Measurements from ENCODE around the gene EPS8L2.

Gene EPS8L2

GRCh38 chr11:725624-726202, 19.7 kb downstream of the EPS8L2 start:
- no peaks in the 10 kb centered on the region for H3K36me3 ChIP-seq (replicated peaks; ENCODE audit: low read depth, low read length)
- TF ChIP-seq, protein P1, sequence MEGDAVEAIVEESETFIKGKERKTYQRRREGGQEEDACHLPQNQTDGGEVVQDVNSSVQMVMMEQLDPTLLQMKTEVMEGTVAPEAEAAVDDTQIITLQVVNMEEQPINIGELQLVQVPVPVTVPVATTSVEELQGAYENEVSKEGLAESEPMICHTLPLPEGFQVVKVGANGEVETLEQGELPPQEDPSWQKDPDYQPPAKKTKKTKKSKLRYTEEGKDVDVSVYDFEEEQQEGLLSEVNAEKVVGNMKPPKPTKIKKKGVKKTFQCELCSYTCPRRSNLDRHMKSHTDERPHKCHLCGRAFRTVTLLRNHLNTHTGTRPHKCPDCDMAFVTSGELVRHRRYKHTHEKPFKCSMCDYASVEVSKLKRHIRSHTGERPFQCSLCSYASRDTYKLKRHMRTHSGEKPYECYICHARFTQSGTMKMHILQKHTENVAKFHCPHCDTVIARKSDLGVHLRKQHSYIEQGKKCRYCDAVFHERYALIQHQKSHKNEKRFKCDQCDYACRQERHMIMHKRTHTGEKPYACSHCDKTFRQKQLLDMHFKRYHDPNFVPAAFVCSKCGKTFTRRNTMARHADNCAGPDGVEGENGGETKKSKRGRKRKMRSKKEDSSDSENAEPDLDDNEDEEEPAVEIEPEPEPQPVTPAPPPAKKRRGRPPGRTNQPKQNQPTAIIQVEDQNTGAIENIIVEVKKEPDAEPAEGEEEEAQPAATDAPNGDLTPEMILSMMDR (IDR thresholded peaks at IDR 0.05; ENCODE audit: low read depth, low read length), result no peak
- no peak for TF ChIP-seq EZH2phosphoT487 (IDR thresholded peaks at IDR 0.05; ENCODE audit: low read depth)
- peak overlapping the region; percentile 83 for H3K4me3 ChIP-seq (ENCODE audit: low read length)
- H3K27ac ChIP-seq (ENCODE audit: low read length), result no peak overlapping the region
- H3K79me2 ChIP-seq (ENCODE audit: low read length), result no peaks in the 10 kb centered on the region
- peak overlapping the region; percentile 88 for H3K4me2 ChIP-seq (ENCODE audit: low read length)
- H3K27me3 ChIP-seq (ENCODE audit: low read depth, low read length), result peaks cover 28% of the 10 kb centered on the region
- H3K4me1 ChIP-seq (ENCODE audit: low read length), result peaks cover 47% of the 10 kb centered on the region
- no peaks in the 10 kb centered on the region for H3K9me3 ChIP-seq (ENCODE audit: insufficient read depth, low read length)
- H2AFZ ChIP-seq (ENCODE audit: low read depth, low read length), result peak overlapping the region; percentile 68; the same call in 1 of the 2 replicates
- peak overlapping the region; percentile 59 for H3K9ac ChIP-seq (ENCODE audit: low read length)
- H4K20me1 ChIP-seq (ENCODE audit: insufficient read depth, low read length), result no peaks in the 10 kb centered on the region

- H3K9ac ChIP-seq (ENCODE audit: low read length), result peak overlapping the region; percentile 59
- peaks cover 24% of the 10 kb centered on the region for H3K27me3 ChIP-seq (ENCODE audit: low read depth, low read length)
- H3K4me3 ChIP-seq (ENCODE audit: low read length), result peak overlapping the region; percentile 83
- peaks cover 40% of the 10 kb centered on the region for H3K4me1 ChIP-seq (ENCODE audit: low read length)
- TF ChIP-seq, protein P1 (IDR thresholded peaks at IDR 0.05; ENCODE audit: low read depth, low read length), result no peak
- no peak for TF ChIP-seq EZH2phosphoT487 (IDR thresholded peaks at IDR 0.05; ENCODE audit: low read depth)
- no peaks in the 10 kb centered on the region for H3K36me3 ChIP-seq (replicated peaks; ENCODE audit: low read depth, low read length)
- H2AFZ ChIP-seq (ENCODE audit: low read depth, low read length), result peak overlapping the region; percentile 64; the same call in 1 of the 2 replicates
- H3K27ac ChIP-seq (ENCODE audit: low read length), result no peak overlapping the region
- no peaks in the 10 kb centered on the region for H3K79me2 ChIP-seq (ENCODE audit: low read length)
- peak overlapping the region; percentile 88 for H3K4me2 ChIP-seq (ENCODE audit: low read length)
- H4K20me1 ChIP-seq (ENCODE audit: insufficient read depth, low read length), result no peaks in the 10 kb centered on the region
- H3K9me3 ChIP-seq (ENCODE audit: insufficient read depth, low read length), result no peaks in the 10 kb centered on the region
These were observed 20.5 kb downstream of the EPS8L2 start for GRCh38 chr11:726278-727220.

GRCh38 chr11:727281-727701, 21.3 kb downstream of the EPS8L2 start:
- Histone ChIP-seq H3K4me1 (ENCODE audit: low read length) (peaks cover 33% of the 10 kb centered on the region), H3K27ac (ENCODE audit: low read length) (no peak overlapping the region), H3K9me3 (ENCODE audit: insufficient read depth, low read length) (no peaks in the 10 kb centered on the region), H3K36me3 (replicated peaks; ENCODE audit: low read depth, low read length) (no peaks in the 10 kb centered on the region), H3K4me3 (ENCODE audit: low read length) (no peak overlapping the region), H3K27me3 (ENCODE audit: low read depth, low read length) (peaks cover 21% of the 10 kb centered on the region), H3K4me2 (ENCODE audit: low read length) (no peak overlapping the region), H3K9ac (ENCODE audit: low read length) (no peak overlapping the region), H3K79me2 (ENCODE audit: low read length) (no peaks in the 10 kb centered on the region), H4K20me1 (ENCODE audit: insufficient read depth, low read length) (no peaks in the 10 kb centered on the region), H2AFZ (ENCODE audit: low read depth, low read length) (no peak overlapping the region)
- TF ChIP-seq EZH2phosphoT487 (IDR thresholded peaks at IDR 0.05; ENCODE audit: low read depth), result no peak
- TF ChIP-seq, protein P1 (IDR thresholded peaks at IDR 0.05; ENCODE audit: low read depth, low read length), result no peak

All from OCI-LY3 (cell line).